ENCODE measurements around the gene POLR3A.

DNA sequence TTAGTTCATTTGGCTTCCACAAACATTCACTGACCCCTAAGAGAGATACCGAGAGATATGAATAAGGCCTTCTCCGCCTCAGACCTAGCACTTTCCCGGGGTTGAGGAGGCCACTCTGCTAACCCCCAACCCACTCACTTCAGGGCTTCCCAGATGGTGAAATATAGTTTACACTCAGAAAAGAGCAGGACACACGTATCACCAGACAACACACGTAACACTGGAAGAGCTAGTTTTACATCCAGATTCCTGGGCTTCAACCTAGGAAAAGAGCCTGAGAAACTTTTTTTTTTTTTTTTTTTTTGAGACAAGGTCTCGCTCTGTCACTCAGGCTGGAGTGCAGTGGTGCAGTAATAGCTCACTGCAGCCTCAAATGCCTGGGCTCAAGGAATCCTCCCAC lies 87.5 kb downstream of the POLR3A start:
- TF ChIP-seq, protein P1, sequence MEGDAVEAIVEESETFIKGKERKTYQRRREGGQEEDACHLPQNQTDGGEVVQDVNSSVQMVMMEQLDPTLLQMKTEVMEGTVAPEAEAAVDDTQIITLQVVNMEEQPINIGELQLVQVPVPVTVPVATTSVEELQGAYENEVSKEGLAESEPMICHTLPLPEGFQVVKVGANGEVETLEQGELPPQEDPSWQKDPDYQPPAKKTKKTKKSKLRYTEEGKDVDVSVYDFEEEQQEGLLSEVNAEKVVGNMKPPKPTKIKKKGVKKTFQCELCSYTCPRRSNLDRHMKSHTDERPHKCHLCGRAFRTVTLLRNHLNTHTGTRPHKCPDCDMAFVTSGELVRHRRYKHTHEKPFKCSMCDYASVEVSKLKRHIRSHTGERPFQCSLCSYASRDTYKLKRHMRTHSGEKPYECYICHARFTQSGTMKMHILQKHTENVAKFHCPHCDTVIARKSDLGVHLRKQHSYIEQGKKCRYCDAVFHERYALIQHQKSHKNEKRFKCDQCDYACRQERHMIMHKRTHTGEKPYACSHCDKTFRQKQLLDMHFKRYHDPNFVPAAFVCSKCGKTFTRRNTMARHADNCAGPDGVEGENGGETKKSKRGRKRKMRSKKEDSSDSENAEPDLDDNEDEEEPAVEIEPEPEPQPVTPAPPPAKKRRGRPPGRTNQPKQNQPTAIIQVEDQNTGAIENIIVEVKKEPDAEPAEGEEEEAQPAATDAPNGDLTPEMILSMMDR (IDR thresholded peaks at IDR 0.05; ENCODE audit: insufficient read depth, low read depth, low read length), result no peak
- TF ChIP-seq EZH2 (IDR thresholded peaks at IDR 0.05; ENCODE audit: insufficient read depth, low read length), result no peak
